ENCODE results near the gene SCAMP3. TPM values are rescaled to one million over a fixed set of nuclear protein-coding genes. Genes with fewer than 3 reads are reported as not detected.

The SCAMP3 gene
- total RNA-seq: 111 and 127 TPM in 2 replicates

GRCh38 chr1:155261852-155262673 is at the start of gene SCAMP3:
TSS of gene SCAMP3 (minus strand) at chr1:155262360. CDS start at chr1:155262151, 209 bp downstream.

GRCh38 chr1:155308493-155309422 is 46.6 kb upstream of the SCAMP3 start, which contains the start of gene FDPS:
TSS of gene FDPS (plus strand) at chr1:155308866. CDS start at chr1:155309790, 924 bp downstream.

GRCh38 chr1:155301342-155301841 is 39.2 kb upstream of the SCAMP3 start, which contains the start of gene PKLR:
TSS of gene PKLR (minus strand) at chr1:155301438. CDS start at chr1:155301395, 43 bp downstream.

GRCh38 chr1:155277070-155277901 is 15.1 kb upstream of the SCAMP3 start, which contains the start of gene HCN3:
TSS of gene HCN3 (plus strand) at chr1:155277463. CDS start at chr1:155277591, 128 bp downstream.

GRCh38 chr1:155273343-155274245 is 11.4 kb upstream of the SCAMP3 start, which contains the start of gene CLK2:
TSS of gene CLK2 (minus strand) at chr1:155273504. CDS start at chr1:155270977, 2,527 bp downstream.

GRCh38 chr1:155255243-155256007 is 6.7 kb downstream of the SCAMP3 start, which contains the start of gene ENTREP3:
TSS of gene ENTREP3 (minus strand) at chr1:155255483. CDS start at chr1:155254877, 606 bp downstream.

GRCh38 chr1:155208541-155209311 is 53.4 kb downstream of the SCAMP3 start, which contains the start of gene MTX1:
TSS of gene MTX1 (plus strand) at chr1:155208695. CDS start at chr1:155208805, 110 bp downstream.

GRCh38 chr1:155207806-155208540 is 54.2 kb downstream of the SCAMP3 start, which contains the start of gene THBS3:
TSS of gene THBS3 (minus strand) at chr1:155207897. CDS start at chr1:155207876, 21 bp downstream.

Other genes with a start within 250 kb of the SCAMP3 start
- gene DCST2, start 228.6 kb downstream of the SCAMP3 start, total RNA-seq: not detected in 2 replicates
- gene DCST1, start 228.5 kb downstream of the SCAMP3 start, total RNA-seq: not detected in 2 replicates
- gene ADAM15, start 211.0 kb downstream of the SCAMP3 start, total RNA-seq: 763 and 804 TPM in 2 replicates
- 7.9 and 9.4 TPM in 2 replicates for gene EFNA4, start 198.6 kb downstream of the SCAMP3 start, total RNA-seq
- gene EFNA3, start 183.5 kb downstream of the SCAMP3 start, total RNA-seq: 0.64 and 0.80 TPM in 2 replicates
- 30.8 and 33.2 TPM in 2 replicates for gene EFNA1, start 134.5 kb downstream of the SCAMP3 start, total RNA-seq
- 35.6 and 39.2 TPM in 2 replicates for gene SLC50A1, start 126.5 kb downstream of the SCAMP3 start, total RNA-seq
- gene DPM3, start 121.8 kb downstream of the SCAMP3 start, total RNA-seq: 98.3 and 118 TPM in 2 replicates
- gene KRTCAP2, start 89.1 kb downstream of the SCAMP3 start, total RNA-seq: 160 and 168 TPM in 2 replicates
- gene TRIM46, start 88.5 kb downstream of the SCAMP3 start, total RNA-seq: 1.4 and 2.7 TPM in 2 replicates
- 2.7 and 4.0 TPM in 2 replicates for gene THBS3, start 54.5 kb downstream of the SCAMP3 start, total RNA-seq
- 74.1 and 76.9 TPM in 2 replicates for gene MTX1, start 53.7 kb downstream of the SCAMP3 start, total RNA-seq
- 15.2 and 15.3 TPM in 2 replicates for gene ENTREP3, start 6.9 kb downstream of the SCAMP3 start, total RNA-seq
- gene CLK2, start 11.1 kb upstream of the SCAMP3 start, total RNA-seq: 13.1 and 15.4 TPM in 2 replicates
- gene HCN3, start 15.1 kb upstream of the SCAMP3 start, total RNA-seq: 0.20 TPM in 2 replicates
- not detected in 2 replicates for gene PKLR, start 39.1 kb upstream of the SCAMP3 start, total RNA-seq
- 469 and 476 TPM in 2 replicates for gene FDPS, start 46.5 kb upstream of the SCAMP3 start, total RNA-seq
- 33.0 and 39.0 TPM in 2 replicates for gene RUSC1, start 58.5 kb upstream of the SCAMP3 start, total RNA-seq